ENCODE measurements around the gene GRK1. TPM values are rescaled to one million over a fixed set of nuclear protein-coding genes. Genes with fewer than 3 reads are reported as not detected.

GRK1 gene
- total RNA-seq, 1 donor from 2014 or later = not detected

- DNase-seq (ENCODE audit: low spot score) = no peak
Measured at GRCh38 chr13:113650275-113650674, 16.7 kb upstream of the GRK1 start.

- DNase-seq (ENCODE audit: low spot score) = no peak
Measured at GRCh38 chr13:113650731-113651148, 16.3 kb upstream of the GRK1 start.

- DNase-seq (ENCODE audit: low spot score) = no peak
Measured at GRCh38 chr13:113651511-113652403, 15.3 kb upstream of the GRK1 start.

- DNase-seq (ENCODE audit: low spot score) = no peak
Measured at GRCh38 chr13:113652404-113653263, 14.4 kb upstream of the GRK1 start.

GRCh38 chr13:113653264-113654174 lies 13.5 kb upstream of the GRK1 start:
- no peak for DNase-seq (ENCODE audit: low spot score)

- no peak for DNase-seq (ENCODE audit: low spot score)
Measured at GRCh38 chr13:113654175-113654560, 12.9 kb upstream of the GRK1 start.

- no peak for DNase-seq (ENCODE audit: low spot score)
Measured at GRCh38 chr13:113654591-113655345, 12.3 kb upstream of the GRK1 start.

GRCh38 chr13:113655346-113656002 lies 11.5 kb upstream of the GRK1 start:
- DNase-seq (ENCODE audit: low spot score) = no peak

- no peak for DNase-seq (ENCODE audit: low spot score)
Measured at GRCh38 chr13:113656003-113656588, 10.9 kb upstream of the GRK1 start.

- no peak for DNase-seq (ENCODE audit: low spot score)
Measured at GRCh38 chr13:113656831-113657671, 10.0 kb upstream of the GRK1 start.

GRCh38 chr13:113657851-113658741 lies 8.9 kb upstream of the GRK1 start, which contains the start of gene ATP4B:
Gene ATP4B, minus strand, starts transcription at chr13:113658198. Its CDS starts 54 bp downstream, at chr13:113658144.
- no peak for DNase-seq (ENCODE audit: low spot score)

- no peak for DNase-seq (ENCODE audit: low spot score)
Measured at GRCh38 chr13:113658836-113659235, 8.2 kb upstream of the GRK1 start.

- no peak for DNase-seq (ENCODE audit: low spot score)
Measured at GRCh38 chr13:113659337-113659736, 7.7 kb upstream of the GRK1 start.

GRCh38 chr13:113660066-113660465 lies 7.0 kb upstream of the GRK1 start:
- no peak for DNase-seq (ENCODE audit: low spot score)

- DNase-seq (ENCODE audit: low spot score) = no peak
Measured at GRCh38 chr13:113661509-113661908, 5.5 kb upstream of the GRK1 start.

GRCh38 chr13:113663934-113664333 lies 3.1 kb upstream of the GRK1 start:
- no peak for DNase-seq (ENCODE audit: low spot score)

GRCh38 chr13:113664751-113665596 lies 2.0 kb upstream of the GRK1 start:
- no peak for DNase-seq (ENCODE audit: low spot score)
